GM12878 (cell line): Measurements from ENCODE around the gene MAML3. TPM values are rescaled to one million over a fixed set of nuclear protein-coding genes. Genes with fewer than 3 reads are reported as not detected.

ENCODE experiments used
- ATAC-seq: fragments of 200-7000 bp; cut with Tn5 transposase; 3 replicates; pipeline ENCODE4 v1.9.1; 2020; ENCODE audit warnings: mild to moderate bottlenecking, moderate library complexity
- BruUV-seq: library from RNA; stranded (reverse); fragments of 400-500 nt; replicated peaks from 2 replicates; lab custom pipeline; 2021; lab: Mats Ljungman, UMichigan
- CTCF ChIA-PET: fragments of 300-600 bp; sonication (Branson Sonifier 250); formaldehyde crosslinking; extraction: SDS; loops from one replicate; lab custom pipeline; 2021; ENCODE audit warnings: inconsistent platforms; lab: Yijun Ruan, JAX
- POLR2A ChIA-PET: fragments of 350-600 bp; formaldehyde crosslinking; extraction: SDS; loops from one replicate; lab custom pipeline; 2021; ENCODE audit warnings: inconsistent platforms; lab: Charles Lee
- RAD21 ChIA-PET: fragments of 300-600 bp; sonication (Branson Sonifier 250); formaldehyde crosslinking; loops from one replicate; lab custom pipeline; 2023; ENCODE audit warnings: antibody characterized with exemption; ENCODE audit not compliant: unreplicated experiment; lab: Charles Lee
- SMC1A ChIA-PET: fragments of 300-600 bp; sonication (Branson Sonifier 250); formaldehyde crosslinking; loops from one replicate; lab custom pipeline; 2023; ENCODE audit not compliant: unreplicated experiment, uncharacterized antibody; lab: Charles Lee
- DNase-seq: peaks from one replicate; pipeline ENCODE4 v3.0.0-alpha.2; 2011; ENCODE audit warnings: low read depth, low spot score
- FAIRE-seq: peaks from 3 replicates; lab custom pipeline; 2011; peaks lifted over from hg19 to GRCh38; lab: Jason Lieb, UNC
- H2AFZ ChIP-seq: 2 replicates; pipeline ENCODE4 v1.6.0; 2011; ENCODE audit warnings: low read depth, low read length, control low read depth; ENCODE audit not compliant: control insufficient read depth
- H3K27ac ChIP-seq: 2 replicates; pipeline ENCODE4 v1.5.1; 2011; ENCODE audit warnings: control low read depth; ENCODE audit not compliant: control insufficient read depth, insufficient read depth
- H3K27me3 ChIP-seq, 2 experiments: replicated peaks in 1 of 2; 2 replicates each; pipeline versions ENCODE4 v1.6.0 to v1.6.1; 2011; ENCODE audit warnings: low read length in 1 of 2; ENCODE audit not compliant: control insufficient read depth in 2 of 2, insufficient read depth in 2 of 2
- H3K36me3 ChIP-seq, 2 experiments: 2 replicates each; pipeline ENCODE4 v1.5.1; 2011; ENCODE audit warnings: low read length in 1 of 2; ENCODE audit not compliant: control insufficient read depth in 2 of 2, insufficient read depth in 2 of 2
- H3K4me1 ChIP-seq: 2 replicates; pipeline ENCODE4 v1.6.1; 2011; ENCODE audit warnings: mild to moderate bottlenecking, low read length, moderate library complexity, mixed read lengths; ENCODE audit not compliant: control insufficient read depth, insufficient read depth
- H3K4me2 ChIP-seq: 2 replicates; pipeline ENCODE4 v1.6.0; 2011; ENCODE audit warnings: control low read depth; ENCODE audit not compliant: control insufficient read depth, insufficient read depth
- H3K4me3 ChIP-seq: fragments of 200-600 bp; sonication (generic); 2 replicates; pipeline ENCODE4 v1.5.1; 2016
- H3K79me2 ChIP-seq: 2 replicates; pipeline ENCODE4 v1.6.0; 2011; ENCODE audit warnings: low read length; ENCODE audit not compliant: control insufficient read depth, insufficient read depth
- H3K9ac ChIP-seq: 2 replicates; pipeline ENCODE4 v1.8.0; 2011; ENCODE audit warnings: low read length, control low read depth, mixed read lengths; ENCODE audit not compliant: control insufficient read depth, insufficient read depth
- H3K9me3 ChIP-seq: replicated peaks from 3 replicates; pipeline ENCODE4 v1.5.1; 2011; ENCODE audit warnings: mild to moderate bottlenecking, low read length; ENCODE audit not compliant: control insufficient read depth, insufficient read depth
- H4K20me1 ChIP-seq: 2 replicates; pipeline ENCODE4 v1.6.0; 2011; ENCODE audit not compliant: control insufficient read depth, insufficient read depth
- CBX3 ChIP-seq: fragments of 200-600 bp; sonication (generic); IDR thresholded peaks from 2 replicates; pipeline ENCODE4 v1.6.1; 2016; ENCODE audit warnings: low read depth, borderline replicate concordance
- GATAD2B ChIP-seq: fragments of 450-650 bp; conservative IDR thresholded peaks from 2 replicates; pipeline ENCODE4 v1.6.1; 2017; ENCODE audit warnings: low read depth, mild to moderate bottlenecking, moderate library complexity
- IRF3 ChIP-seq: fragments of 450-650 bp; IDR thresholded peaks from 2 replicates; pipeline ENCODE4 v1.6.1; 2014; ENCODE audit warnings: mild to moderate bottlenecking
- IRF4 ChIP-seq: IDR thresholded peaks from 2 replicates; pipeline ENCODE4 v1.6.1; 2011; ENCODE audit warnings: low read depth, low read length
- PAX8 ChIP-seq: fragments of 450-650 bp; IDR thresholded peaks from 2 replicates; pipeline ENCODE4 v1.6.1; 2017; ENCODE audit warnings: mild to moderate bottlenecking, moderate library complexity
- RBBP5 ChIP-seq: fragments of 200-600 bp; sonication (generic); conservative IDR thresholded peaks from 2 replicates; pipeline ENCODE4 v1.6.1; 2016
- SKIL ChIP-seq: fragments of 450-650 bp; IDR thresholded peaks from 2 replicates; pipeline ENCODE4 v1.6.1; 2017; ENCODE audit warnings: mild to moderate bottlenecking, low read depth, inconsistent platforms; ENCODE audit not compliant: poor library complexity, severe bottlenecking
- SMARCA5 ChIP-seq: fragments of 450-650 bp; IDR thresholded peaks from 2 replicates; pipeline ENCODE4 v1.6.1; 2017; ENCODE audit warnings: mild to moderate bottlenecking
- TCF7 ChIP-seq: IDR thresholded peaks from 2 replicates; pipeline ENCODE4 v1.6.1; 2014; ENCODE audit warnings: antibody characterized with exemption, borderline replicate concordance
- WGBS: methylation state at CpG from one replicate; pipeline ENCODE4 v1.1.6; 2016; ENCODE audit warnings: low lambda C conversion rate; ENCODE audit not compliant: insufficient replicate concordance, insufficient coverage; ENCODE audit errors: missing lambda C conversion rate; 5-methylcytosine and 5-hydroxymethylcytosine counted together
- in situ Hi-C: fragments of 300-500 bp; cut with MboI; formaldehyde crosslinking; loops from 9 replicates; pipeline ENCODE4 v1.14.3; 2018; ENCODE audit warnings: mixed read lengths
- intact Hi-C: fragments of 100-400 bp; cut with micrococcal nuclease; formaldehyde crosslinking; loops from one replicate; pipeline ENCODE4 v1.14.2; 2022; ENCODE audit not compliant: unreplicated experiment
- polyA plus RNA-seq, 11 experiments: library from polyadenylated mRNA; depleted of rRNA in 4 of 11; unstranded in 6 of 11; stranded (reverse) in 5 of 11; fragments of >200 nt; fragmentation: Nextera tagmentation in 4 of 11; fragmentation: Illumina TruSeq in 1 of 11; extraction: Ambion mirVana in 4 of 11; extraction: Trizol in 1 of 11; gene quantifications; 1 replicate in 1 of 11; 2 replicates in 10 of 11; pipeline versions ENCODE4 v1.2.1 to v1.2.3, GENCODE V29; 2011 to 2016; ENCODE audit warnings: inconsistent platforms in 2 of 11, missing spikeins in 2 of 11, low read depth in 1 of 11
- total RNA-seq, 4 experiments: library from RNA; depleted of rRNA in 3 of 4; stranded (reverse); fragments of >200 nt in 3 of 4; fragmentation: Illumina TruSeq in 1 of 4; extraction: Trizol in 1 of 4; gene quantifications; 2 replicates each; pipeline versions ENCODE4 v1.2.1 to v1.2.3, GENCODE V29; 2013 to 2021

MAML3 gene
- total and polyA plus RNA-seq, 10 of the 15 experiments (the other 5 are each of a cell fraction or from before 2014, with no cell fraction given) = under 0.01 to 0.53 (median 0.06) TPM; not detected in 2

GRCh38 chr4:139955600-139955999 lies 198.4 kb downstream of the MAML3 start:
- ChIA-PET RAD21 (no interaction called here), SMC1A (interaction anchor here (1.2 to 1.8 kb wide), 2 partner anchors 9 to 24 kb away, joined by 3 to 6 read pairs; no protein-coding TSS in a partner anchor), POLR2A (no interaction called here), CTCF (interaction anchor here (1.2 kb wide), 1 partner anchor 10 kb away, joined by 3 read pairs; no protein-coding TSS in a partner anchor)
- no peak overlapping the region for H3K4me2 ChIP-seq
- peaks cover 9% of the 10 kb centered on the region for H3K4me1 ChIP-seq
- DNase-seq (no peak), FAIRE-seq (no peak), ATAC-seq (no peak)
- no peaks in the 10 kb centered on the region for H4K20me1 ChIP-seq
- 0% methylated on average over 2 of the region's 2 CpGs for WGBS
- H3K79me2 ChIP-seq = no peaks in the 10 kb centered on the region
- H3K27ac ChIP-seq = no peak overlapping the region
- H3K9ac ChIP-seq = no peak overlapping the region
- peaks cover 2 to 3% of the 10 kb centered on the region in 2 experiments; a peak in 2 of 4 replicates for H3K27me3 ChIP-seq
- H3K36me3 ChIP-seq = no peaks in the 10 kb centered on the region
- no peaks in the 10 kb centered on the region; the same call in 2 of the 3 replicates for H3K9me3 ChIP-seq
- TF ChIP-seq GATAD2B = no peak
- no peak for TF ChIP-seq PAX8
- no peak for TF ChIP-seq TCF7
- TF ChIP-seq SMARCA5 = no peak
- no peak for TF ChIP-seq CBX3
- no peak for TF ChIP-seq IRF4
- no peak for TF ChIP-seq SKIL
- TF ChIP-seq RBBP5 = no peak
- no peak for TF ChIP-seq IRF3
- in situ Hi-C loops = no loop called here
- BruUV-seq = no TSS peak
- no peak overlapping the region for H2AFZ ChIP-seq
- H3K4me3 ChIP-seq = no peak overlapping the region
- intact Hi-C loops = no loop called here
